NCI-H187 (cell line): ENCODE data around the gene PRKCG.
"Not testable (repeated sequence)": the region's sequence is repeated elsewhere in the genome, so short reads cannot be mapped to it uniquely, and the experiment has no call there.

Experiments used
- DNase-seq, 2 experiments: peaks; one replicate each; lab custom pipeline; 2025; lab: John Stamatoyannopoulos, UW

PRKCG gene

DNA sequence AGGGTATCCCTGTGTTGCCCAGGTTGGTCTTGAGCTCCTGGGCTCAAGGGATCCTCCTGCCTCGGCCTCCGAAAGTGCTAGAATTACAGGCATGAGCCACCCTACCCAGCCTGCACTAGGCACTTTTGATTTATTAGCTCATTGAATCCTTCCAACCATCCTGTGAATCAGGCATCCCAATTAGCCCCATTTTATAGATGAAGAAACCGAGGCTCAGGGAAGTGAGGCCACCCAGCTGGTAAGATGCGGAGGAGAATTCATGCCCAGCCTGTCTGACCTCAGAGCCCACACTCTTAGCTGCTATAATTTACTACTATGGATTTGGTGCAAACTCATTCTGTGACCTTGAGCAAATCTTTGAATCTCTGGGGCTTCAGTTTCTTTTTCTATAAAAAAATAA lies 62.9 kb downstream of the PRKCG start:
- DNase-seq = no peak

DNA sequence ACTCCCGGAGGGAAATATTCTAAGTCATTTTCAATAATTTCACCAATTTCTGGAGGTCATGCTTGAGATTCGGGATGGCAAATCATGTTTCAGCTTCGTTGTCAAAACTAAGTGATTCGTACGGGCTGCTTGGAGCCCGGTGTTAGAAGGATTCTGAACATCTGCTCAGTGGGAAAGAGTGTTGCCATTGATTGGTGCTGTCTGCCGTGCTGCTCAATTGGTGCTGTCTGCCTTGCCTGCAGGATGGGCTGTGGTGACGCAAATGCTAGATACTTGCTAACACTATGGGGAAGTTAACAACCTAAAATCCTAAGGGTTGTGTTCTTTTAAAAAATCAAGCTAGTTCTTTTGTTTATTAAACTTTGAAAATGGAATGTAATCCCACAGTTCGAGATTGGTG lies 63.4 kb downstream of the PRKCG start:
- no peak for DNase-seq

DNA sequence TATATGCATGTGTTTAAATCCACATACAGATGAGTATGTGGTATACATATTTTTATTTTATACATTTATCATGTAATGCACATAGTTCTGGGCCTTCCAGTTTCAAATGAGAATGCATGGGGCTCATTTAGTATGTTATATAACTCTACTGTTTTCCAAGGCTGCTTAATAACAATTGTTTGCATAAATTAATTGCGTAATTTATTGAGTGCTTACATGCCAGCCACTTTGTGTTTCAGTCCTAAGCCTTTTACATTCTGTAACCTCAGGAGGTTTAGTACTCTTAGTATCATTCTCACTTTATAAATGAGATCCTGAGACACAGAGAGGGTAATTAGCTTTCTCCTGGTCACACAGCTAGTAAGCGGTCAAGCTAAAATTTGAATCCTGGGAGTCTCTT lies 64.0 kb downstream of the PRKCG start:
- DNase-seq = no peak

DNA sequence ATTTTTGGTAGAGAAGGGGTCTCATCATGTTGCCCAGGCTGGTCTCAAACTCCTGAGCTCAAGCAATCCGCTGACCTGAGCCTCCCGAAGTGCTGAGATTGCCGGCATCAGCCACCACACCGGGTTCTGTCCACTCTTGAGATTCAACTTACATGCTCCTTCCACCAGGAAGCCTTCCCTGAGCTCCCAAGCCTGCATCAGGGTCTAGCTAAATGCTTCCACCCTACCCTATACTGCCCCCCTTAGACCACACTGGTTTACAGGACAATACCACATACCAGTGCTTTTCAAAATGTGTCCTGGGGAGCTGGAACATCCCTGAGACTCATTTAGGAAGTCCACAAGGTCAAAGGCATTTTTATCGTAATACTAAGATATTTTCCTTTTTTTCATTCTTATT lies 65.6 kb downstream of the PRKCG start:
- no peak for DNase-seq

DNA sequence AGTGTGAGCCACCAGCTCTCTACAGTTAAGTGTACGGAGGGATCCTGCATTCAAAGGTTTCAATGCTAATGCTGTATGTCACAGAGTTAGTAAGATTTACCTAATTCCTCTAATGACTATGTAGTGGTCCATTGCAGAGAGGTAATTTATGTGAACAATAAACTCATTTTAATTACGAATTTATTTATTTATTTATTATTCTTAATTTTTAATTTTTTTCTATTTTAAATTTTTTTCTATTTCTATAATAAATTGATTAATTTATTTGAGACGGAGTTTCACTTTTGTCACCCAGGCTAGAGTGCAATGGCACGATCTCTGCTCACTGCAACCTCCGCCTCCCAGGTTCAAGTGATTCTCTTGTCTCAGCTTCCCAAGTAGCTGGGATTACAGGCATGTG lies 66.6 kb downstream of the PRKCG start:
- DNase-seq = not testable (repeated sequence)

DNA sequence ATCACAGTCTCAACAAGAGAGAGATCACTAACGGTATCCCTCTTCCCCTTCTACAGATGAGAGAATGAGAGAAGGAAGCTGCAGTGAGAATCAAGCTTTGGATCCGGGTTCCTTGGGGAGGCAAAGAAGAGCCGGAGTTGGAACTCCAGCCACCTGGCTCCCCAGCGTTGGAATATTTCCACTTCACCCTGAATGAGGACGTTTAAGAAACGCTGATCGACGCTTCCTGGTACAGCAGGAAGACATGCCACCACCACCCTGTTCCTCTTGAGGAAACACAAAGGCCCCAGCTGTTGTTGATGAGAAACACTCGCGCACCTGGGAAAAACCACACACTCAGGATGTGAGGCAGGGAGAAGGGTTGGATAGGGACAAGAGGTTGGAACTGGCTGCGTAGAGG lies 69.4 kb downstream of the PRKCG start:
- no peak for DNase-seq

DNA sequence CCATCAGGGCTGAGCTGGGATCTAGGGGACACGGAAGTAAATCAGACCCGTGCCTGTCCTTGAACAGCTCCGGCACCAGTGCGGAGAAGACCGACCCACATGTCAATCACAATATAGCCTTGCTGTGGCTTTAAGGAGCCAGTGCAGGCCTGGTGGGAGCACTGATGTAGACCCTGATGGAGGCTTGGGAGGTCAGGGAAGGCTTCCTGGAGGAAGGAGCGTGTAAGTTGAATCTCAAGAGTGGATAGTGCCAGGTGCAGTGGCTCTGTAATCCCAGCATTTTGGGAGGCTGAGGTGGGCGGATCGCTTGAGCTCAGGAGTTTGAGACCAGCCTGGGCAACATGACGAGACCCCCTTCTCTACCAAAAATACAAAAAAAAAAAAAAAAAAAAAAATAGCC lies 70.0 kb downstream of the PRKCG start:
- DNase-seq = no peak

DNA sequence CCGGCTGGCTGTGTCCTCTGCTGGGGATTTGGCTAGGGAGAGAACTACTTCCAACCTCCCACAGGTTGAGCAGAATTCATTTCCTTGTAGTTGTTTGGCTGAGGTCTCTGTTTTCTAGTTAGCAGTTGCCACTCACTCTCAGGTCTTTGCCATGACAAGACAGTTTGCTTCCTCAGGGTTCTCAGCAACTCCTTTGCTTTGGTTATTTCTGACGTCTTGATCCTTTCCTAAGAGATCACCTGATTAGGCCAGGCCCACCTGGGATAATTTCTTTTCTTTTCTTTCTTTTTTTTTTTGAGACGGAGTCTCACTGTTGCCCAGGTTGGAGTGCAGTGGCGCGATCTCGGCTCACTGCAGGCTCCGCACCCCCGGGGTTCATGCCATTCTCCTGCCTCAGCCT lies 71.4 kb downstream of the PRKCG start:
- DNase-seq = no peak
